HCT116 (cell line): ENCODE results near the gene SAA1. TPM values are rescaled to one million over a fixed set of nuclear protein-coding genes. Genes with fewer than 3 reads are reported as not detected.

Experiments
- ATAC-seq: fragments of 200-7000 bp; cut with Tn5 transposase; 2 replicates; pipeline ENCODE4 v1.9.1; 2020; ENCODE audit warnings: mild to moderate bottlenecking, moderate library complexity
- BruUV-seq: library from RNA; stranded (reverse); fragments of 400-500 nt; replicated peaks from 2 replicates; lab custom pipeline; 2021; lab: Mats Ljungman, UMichigan
- CTCF ChIA-PET: fragments of 300-600 bp; sonication (Branson Sonifier 250); formaldehyde crosslinking; loops from one replicate; lab custom pipeline; 2021; ENCODE audit warnings: antibody characterized with exemption; lab: Charles Lee
- POLR2A ChIA-PET: fragments of 300-600, 350-600 bp; sonication (Branson Sonifier 250); formaldehyde crosslinking; loops from one replicate; lab custom pipeline; 2021; ENCODE audit warnings: antibody characterized with exemption; lab: Charles Lee
- RAD21 ChIA-PET, 2 experiments: fragments of 300-600 bp; sonication (Branson Sonifier 250); formaldehyde crosslinking; loops; one replicate each; lab custom pipeline; 2023; ENCODE audit warnings: low total read pairs in 2 of 2; ENCODE audit not compliant: uncharacterized antibody in 2 of 2, unreplicated experiment in 2 of 2, low non-redundant PET in 1 of 2; lab: Charles Lee
- DNase-seq: peaks from one replicate; pipeline ENCODE4 v3.0.0-alpha.2; 2010; ENCODE audit warnings: low read depth, low spot score
- H2AFZ ChIP-seq: fragments of 200-600 bp; shearing (Covaris generic), sonication (generic); 2 replicates; pipeline ENCODE4 v1.6.1; 2017; ENCODE audit warnings: low read depth, mixed run types, mixed read lengths, antibody characterized with exemption, low read length; ENCODE audit not compliant: poor library complexity, severe bottlenecking
- H3K27ac ChIP-seq: 2 replicates; pipeline ENCODE4 v1.5.1; 2012; ENCODE audit warnings: low read depth, low read length
- H3K27me3 ChIP-seq: fragments of 200-600 bp; sonication (generic); 2 replicates; pipeline ENCODE4 v1.6.1; 2016; ENCODE audit warnings: mixed run types, low read length, mixed read lengths; ENCODE audit not compliant: insufficient read depth
- H3K36me3 ChIP-seq, 2 experiments: fragments of 200-500 bp in 1 of 2; fragments of 200-600 bp in 1 of 2; sonication (Bioruptor generic) in 1 of 2; sonication (generic) in 1 of 2; 2 replicates each; pipeline versions ENCODE4 v1.5.1 to v1.6.1; 2014 to 2016; ENCODE audit warnings: low read length in 2 of 2, inconsistent platforms in 1 of 2, mixed read lengths in 1 of 2, mixed run types in 1 of 2; ENCODE audit not compliant: insufficient read depth in 2 of 2, control insufficient read depth in 1 of 2
- H3K4me1 ChIP-seq, 2 experiments: fragments of 200-600 bp in 1 of 2; sonication (generic) in 1 of 2; 2 replicates each; pipeline versions ENCODE4 v1.5.1 to v1.6.1; 2012 to 2017; ENCODE audit warnings: low read length in 2 of 2, inconsistent platforms in 1 of 2, mild to moderate bottlenecking in 1 of 2, mixed read lengths in 1 of 2, mixed run types in 1 of 2, moderate library complexity in 1 of 2; ENCODE audit not compliant: insufficient read depth in 2 of 2, control insufficient read depth in 1 of 2
- H3K4me2 ChIP-seq: fragments of 200-600 bp; sonication (generic); 2 replicates; pipeline ENCODE4 v1.6.1; 2017; ENCODE audit warnings: mixed run types, low read length, mixed read lengths
- H3K4me3 ChIP-seq, 2 experiments: fragments of 200-600 bp in 1 of 2; sonication (generic) in 1 of 2; replicated peaks in 1 of 2; 2 replicates each; pipeline ENCODE4 v1.5.1; 2011 to 2016; ENCODE audit warnings: low read length in 2 of 2, control low read depth in 1 of 2, low read depth in 1 of 2, mild to moderate bottlenecking in 1 of 2, mixed read lengths in 1 of 2, mixed run types in 1 of 2
- H3K79me2 ChIP-seq: fragments of 200-600 bp; sonication (generic); 2 replicates; pipeline ENCODE4 v1.6.1; 2017; ENCODE audit warnings: mild to moderate bottlenecking, mixed run types, low read length, moderate library complexity, mixed read lengths; ENCODE audit not compliant: insufficient read depth
- H3K9ac ChIP-seq: fragments of 200-600 bp; sonication (generic); 2 replicates; pipeline ENCODE4 v1.6.1; 2016; ENCODE audit warnings: low read length, mixed read lengths
- H3K9me2 ChIP-seq: fragments of 200-600 bp; sonication (generic), shearing (Covaris generic); 2 replicates; pipeline ENCODE4 v1.6.1; 2017; ENCODE audit warnings: mixed run types, mild to moderate bottlenecking, moderate library complexity; ENCODE audit not compliant: insufficient read depth
- H3K9me3 ChIP-seq, 2 experiments: fragments of 200-500 bp in 1 of 2; fragments of 200-600 bp in 1 of 2; sonication (Bioruptor generic) in 1 of 2; sonication (generic) in 1 of 2; 2 replicates each; pipeline ENCODE4 v1.6.1; 2014 to 2017; ENCODE audit warnings: low read length in 2 of 2, mixed read lengths in 2 of 2, inconsistent platforms in 1 of 2, low read depth in 1 of 2, mild to moderate bottlenecking in 1 of 2, mixed run types in 1 of 2, moderate library complexity in 1 of 2; ENCODE audit not compliant: control insufficient read depth in 1 of 2, insufficient read depth in 1 of 2
- H4K20me1 ChIP-seq: fragments of 200-600 bp; sonication (generic), shearing (Covaris generic); 2 replicates; pipeline ENCODE4 v1.6.1; 2017; ENCODE audit warnings: mixed run types, mild to moderate bottlenecking, moderate library complexity; ENCODE audit not compliant: insufficient read depth
- CBX3 ChIP-seq: IDR thresholded peaks from 2 replicates; pipeline ENCODE4 v1.6.1; 2012; ENCODE audit warnings: low read depth
- EGR1 ChIP-seq: IDR thresholded peaks from 2 replicates; pipeline ENCODE4 v1.6.1; 2012; ENCODE audit warnings: low read depth
- ELF1 ChIP-seq: IDR thresholded peaks from 2 replicates; pipeline ENCODE4 v1.6.1; 2012; ENCODE audit warnings: low read depth, borderline replicate concordance
- EZH2 ChIP-seq: fragments of 200-600 bp; sonication (generic); IDR thresholded peaks from 2 replicates; pipeline ENCODE4 v1.6.1; 2017; ENCODE audit warnings: antibody characterized with exemption, mixed run types
- EZH2phosphoT487 ChIP-seq: fragments of 200-600 bp; IDR thresholded peaks from 2 replicates; pipeline ENCODE4 v1.6.1; 2018; ENCODE audit warnings: antibody characterized with exemption, borderline replicate concordance
- JUND ChIP-seq: IDR thresholded peaks from 2 replicates; pipeline ENCODE4 v1.6.1; 2012
- POLR2A ChIP-seq: IDR thresholded peaks from 2 replicates; pipeline ENCODE4 v1.7.0; 2011; ENCODE audit warnings: borderline replicate concordance; ENCODE audit not compliant: insufficient read depth, insufficient read length; ENCODE audit errors: extremely low read depth
- POLR2AphosphoS5 ChIP-seq: IDR thresholded peaks from 2 replicates; pipeline ENCODE4 v1.6.1; 2011; ENCODE audit warnings: mild to moderate bottlenecking, low read depth, low read length, moderate library complexity
- RAD21 ChIP-seq: IDR thresholded peaks from 2 replicates; pipeline ENCODE4 v1.6.1; 2012; ENCODE audit warnings: low read depth, mild to moderate bottlenecking
- SIN3A ChIP-seq: IDR thresholded peaks from 2 replicates; pipeline ENCODE4 v1.6.1; 2012; ENCODE audit warnings: low read depth
- SP1 ChIP-seq: IDR thresholded peaks from 2 replicates; pipeline ENCODE4 v1.6.1; 2012; ENCODE audit warnings: low read depth
- TCF7L2 ChIP-seq: IDR thresholded peaks from 2 replicates; pipeline ENCODE4 v1.7.0; 2011; ENCODE audit warnings: borderline replicate concordance, inconsistent platforms; ENCODE audit not compliant: insufficient read depth, insufficient read length; ENCODE audit errors: extremely low read depth
- ZFX ChIP-seq: fragments of 450-650 bp; IDR thresholded peaks from 2 replicates; pipeline ENCODE4 v1.6.1; 2017
- ZNF274 ChIP-seq: fragments of 200-500 bp; sonication (Bioruptor generic); IDR thresholded peaks from 2 replicates; pipeline ENCODE4 v1.6.1; 2014; ENCODE audit warnings: mild to moderate bottlenecking, low read depth, low read length, inconsistent platforms
- intact Hi-C: fragments of 100-400 bp; cut with micrococcal nuclease; formaldehyde crosslinking; loops from 2 replicates; pipeline ENCODE4 v1.10.0; 2022
- total RNA-seq: library from RNA; stranded (reverse); gene quantifications from one replicate; pipeline ENCODE4 v1.2.1, GENCODE V29; 2021; ENCODE audit not compliant: unreplicated experiment
- TF ChIP-seq, protein P1 (sequence below): IDR thresholded peaks from 2 replicates; pipeline ENCODE4 v1.6.1; 2012
- TF ChIP-seq, protein P2 (sequence below), 3 experiments: fragments of 200-600 bp in 1 of 3; sonication (generic) in 1 of 3; IDR thresholded peaks in 2 of 3; conservative IDR thresholded peaks in 1 of 3; 2 replicates each; pipeline ENCODE4 v1.5.1; 2012 to 2017; ENCODE audit warnings: low read depth in 2 of 3, low read length in 2 of 3, antibody characterized with exemption in 1 of 3, borderline replicate concordance in 1 of 3, control low read depth in 1 of 3, mild to moderate bottlenecking in 1 of 3, mixed read lengths in 1 of 3, mixed run types in 1 of 3, moderate library complexity in 1 of 3; ENCODE audit not compliant: insufficient read depth in 1 of 3

The SAA1 gene
- total RNA-seq, 1 experiment from 2014 or later, result 8.6 TPM

DNA sequence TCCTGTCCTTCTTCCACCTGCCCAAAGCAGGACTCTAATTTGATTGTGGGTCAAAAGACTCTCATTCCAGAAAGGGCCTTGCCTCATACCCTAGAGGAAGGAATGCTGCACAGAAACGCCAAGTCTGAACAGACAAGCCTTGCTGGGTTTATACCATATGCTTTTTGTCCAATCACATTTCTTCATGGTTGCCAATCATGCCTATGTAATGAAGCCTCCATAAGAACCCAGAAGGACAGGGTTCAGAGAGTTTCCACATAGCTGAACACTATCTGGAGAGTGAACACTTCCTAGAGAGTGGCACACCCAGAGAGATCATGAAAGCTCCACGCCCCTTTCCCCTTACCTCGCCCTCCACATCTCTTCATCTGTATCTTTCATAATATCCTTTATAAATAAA lies 12.8 kb upstream of the SAA1 start:
- Histone ChIP-seq H3K4me3 (no peak overlapping the region), H2AFZ (no peak overlapping the region), H3K27ac (no peak overlapping the region), H3K9me2 (no peaks in the 10 kb centered on the region), H3K79me2 (no peaks in the 10 kb centered on the region), H3K4me1 (no peaks in the 10 kb centered on the region), H3K4me2 (no peak overlapping the region), H3K36me3 (no peaks in the 10 kb centered on the region), H3K9me3 (no peaks in the 10 kb centered on the region), H3K9ac (no peak overlapping the region), H4K20me1 (no peaks in the 10 kb centered on the region), H3K27me3 (no peaks in the 10 kb centered on the region)
- CTCF ChIA-PET, result interaction anchor here (1.0 kb wide), 1 partner anchor 9 kb away, joined by 4 read pairs; no protein-coding TSS in a partner anchor
- peak; percentile 54; the same call in 1 of the 2 replicates for ATAC-seq
- no TSS peak for BruUV-seq
- POLR2A ChIA-PET, result no interaction called here
- intact Hi-C loops, result no loop called here
- RAD21 ChIA-PET, result no interaction called here
- peak; percentile 8 for DNase-seq
- TF ChIP-seq SIN3A (no peak), POLR2A (no peak), POLR2AphosphoS5 (no peak)
- TF ChIP-seq, protein P1, sequence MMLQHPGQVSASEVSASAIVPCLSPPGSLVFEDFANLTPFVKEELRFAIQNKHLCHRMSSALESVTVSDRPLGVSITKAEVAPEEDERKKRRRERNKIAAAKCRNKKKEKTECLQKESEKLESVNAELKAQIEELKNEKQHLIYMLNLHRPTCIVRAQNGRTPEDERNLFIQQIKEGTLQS, result no peak
- TF ChIP-seq, protein P2, sequence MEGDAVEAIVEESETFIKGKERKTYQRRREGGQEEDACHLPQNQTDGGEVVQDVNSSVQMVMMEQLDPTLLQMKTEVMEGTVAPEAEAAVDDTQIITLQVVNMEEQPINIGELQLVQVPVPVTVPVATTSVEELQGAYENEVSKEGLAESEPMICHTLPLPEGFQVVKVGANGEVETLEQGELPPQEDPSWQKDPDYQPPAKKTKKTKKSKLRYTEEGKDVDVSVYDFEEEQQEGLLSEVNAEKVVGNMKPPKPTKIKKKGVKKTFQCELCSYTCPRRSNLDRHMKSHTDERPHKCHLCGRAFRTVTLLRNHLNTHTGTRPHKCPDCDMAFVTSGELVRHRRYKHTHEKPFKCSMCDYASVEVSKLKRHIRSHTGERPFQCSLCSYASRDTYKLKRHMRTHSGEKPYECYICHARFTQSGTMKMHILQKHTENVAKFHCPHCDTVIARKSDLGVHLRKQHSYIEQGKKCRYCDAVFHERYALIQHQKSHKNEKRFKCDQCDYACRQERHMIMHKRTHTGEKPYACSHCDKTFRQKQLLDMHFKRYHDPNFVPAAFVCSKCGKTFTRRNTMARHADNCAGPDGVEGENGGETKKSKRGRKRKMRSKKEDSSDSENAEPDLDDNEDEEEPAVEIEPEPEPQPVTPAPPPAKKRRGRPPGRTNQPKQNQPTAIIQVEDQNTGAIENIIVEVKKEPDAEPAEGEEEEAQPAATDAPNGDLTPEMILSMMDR (IDR thresholded peaks at IDR 0.05 in 2 of 3, conservative IDR thresholded peaks at IDR 0.05 in 1 of 3; ENCODE audit: borderline replicate concordance in 1 of 3, insufficient read depth in 1 of 3, low read depth in 2 of 3, low read length in 2 of 3), result peak in 2 of 3 experiments; percentile 12 to 32; a peak in 1 of 6 replicates

- Histone ChIP-seq H3K36me3 (no peaks in the 10 kb centered on the region), H3K4me1 (no peaks in the 10 kb centered on the region), H3K27me3 (no peaks in the 10 kb centered on the region), H3K9ac (no peak overlapping the region), H3K79me2 (no peaks in the 10 kb centered on the region), H3K4me2 (no peak overlapping the region), H3K4me3 (no peak overlapping the region), H2AFZ (no peak overlapping the region), H3K27ac (no peak overlapping the region), H3K9me3 (no peaks in the 10 kb centered on the region), H3K9me2 (no peaks in the 10 kb centered on the region), H4K20me1 (no peaks in the 10 kb centered on the region)
- ChIA-PET RAD21 (no interaction called here), POLR2A (no interaction called here), CTCF (no interaction called here)
- no TSS peak for BruUV-seq
- no peak for ATAC-seq
- DNase-seq, result no peak
- intact Hi-C loops, result no loop called here
- TF ChIP-seq JUND, result no peak
- no peak for TF ChIP-seq RAD21
- TF ChIP-seq, protein P2 (IDR thresholded peaks at IDR 0.05 in 2 of 3, conservative IDR thresholded peaks at IDR 0.05 in 1 of 3; ENCODE audit: borderline replicate concordance in 1 of 3, insufficient read depth in 1 of 3, low read depth in 2 of 3, low read length in 2 of 3), result no peak
- TF ChIP-seq, protein P1, result no peak
- no peak for TF ChIP-seq ELF1
- no peak for TF ChIP-seq SP1
- TF ChIP-seq EGR1, result no peak
- TF ChIP-seq TCF7L2, result no peak
- TF ChIP-seq SIN3A, result no peak
- TF ChIP-seq CBX3, result no peak
- TF ChIP-seq EZH2, result no peak
- TF ChIP-seq ZFX, result no peak
- no peak for TF ChIP-seq ZNF274
- no peak for TF ChIP-seq EZH2phosphoT487
These were observed 12.2 kb upstream of the SAA1 start for GRCh38 chr11:18253778-18254338.
